Measurements from ENCODE around the gene SUMO3.

- no peak for TF ChIP-seq CTCF (IDR thresholded peaks at IDR 0.05)
- no peak for TF ChIP-seq POLR2A (IDR thresholded peaks at IDR 0.05)
- TF ChIP-seq POLR2AphosphoS5 (IDR thresholded peaks at IDR 0.05): no peak
These were observed 24.1 kb downstream of the SUMO3 start for GRCh38 chr21:44793592-44794374.
